AG09319 (cell line): ENCODE results near the gene GFY.

Experiments
- DNase-seq: peaks from one replicate; pipeline ENCODE4 v3.0.0-alpha.2; 2010; ENCODE audit warnings: low read depth; ENCODE audit errors: extremely low read depth
- TF ChIP-seq, protein P1 (sequence below): IDR thresholded peaks from 2 replicates; pipeline ENCODE4 v1.5.1; 2011; ENCODE audit warnings: low read depth, mild to moderate bottlenecking, inconsistent platforms, low read length, moderate library complexity

GFY gene

DNA sequence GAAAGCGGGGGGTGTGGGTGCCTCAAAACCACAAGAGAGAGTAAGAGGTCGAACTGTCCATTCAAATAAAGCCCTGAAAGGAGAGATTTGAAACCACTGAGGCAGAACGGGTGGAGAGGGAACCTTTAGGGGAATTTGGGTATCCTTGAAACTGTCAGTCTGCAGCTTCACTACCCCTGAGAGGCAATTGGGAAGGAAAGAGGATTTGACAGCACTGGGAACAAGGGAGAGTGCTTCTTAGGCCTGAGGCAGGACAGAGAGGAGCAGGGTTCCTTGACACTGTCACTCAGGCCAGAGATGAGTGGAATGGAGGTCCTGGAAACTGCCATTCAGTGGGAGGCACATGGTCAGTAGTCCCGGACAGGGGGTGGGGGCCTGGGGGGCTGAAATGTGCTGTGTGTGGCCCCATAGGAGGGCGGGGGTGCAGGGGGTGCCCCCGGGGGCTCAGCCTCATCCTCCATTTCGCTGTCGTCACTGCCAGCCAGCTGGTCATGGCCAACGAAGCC lies 5.0 kb downstream of the GFY start:
- TF ChIP-seq, protein P1, sequence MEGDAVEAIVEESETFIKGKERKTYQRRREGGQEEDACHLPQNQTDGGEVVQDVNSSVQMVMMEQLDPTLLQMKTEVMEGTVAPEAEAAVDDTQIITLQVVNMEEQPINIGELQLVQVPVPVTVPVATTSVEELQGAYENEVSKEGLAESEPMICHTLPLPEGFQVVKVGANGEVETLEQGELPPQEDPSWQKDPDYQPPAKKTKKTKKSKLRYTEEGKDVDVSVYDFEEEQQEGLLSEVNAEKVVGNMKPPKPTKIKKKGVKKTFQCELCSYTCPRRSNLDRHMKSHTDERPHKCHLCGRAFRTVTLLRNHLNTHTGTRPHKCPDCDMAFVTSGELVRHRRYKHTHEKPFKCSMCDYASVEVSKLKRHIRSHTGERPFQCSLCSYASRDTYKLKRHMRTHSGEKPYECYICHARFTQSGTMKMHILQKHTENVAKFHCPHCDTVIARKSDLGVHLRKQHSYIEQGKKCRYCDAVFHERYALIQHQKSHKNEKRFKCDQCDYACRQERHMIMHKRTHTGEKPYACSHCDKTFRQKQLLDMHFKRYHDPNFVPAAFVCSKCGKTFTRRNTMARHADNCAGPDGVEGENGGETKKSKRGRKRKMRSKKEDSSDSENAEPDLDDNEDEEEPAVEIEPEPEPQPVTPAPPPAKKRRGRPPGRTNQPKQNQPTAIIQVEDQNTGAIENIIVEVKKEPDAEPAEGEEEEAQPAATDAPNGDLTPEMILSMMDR, result no peak
- no peak for DNase-seq

DNA sequence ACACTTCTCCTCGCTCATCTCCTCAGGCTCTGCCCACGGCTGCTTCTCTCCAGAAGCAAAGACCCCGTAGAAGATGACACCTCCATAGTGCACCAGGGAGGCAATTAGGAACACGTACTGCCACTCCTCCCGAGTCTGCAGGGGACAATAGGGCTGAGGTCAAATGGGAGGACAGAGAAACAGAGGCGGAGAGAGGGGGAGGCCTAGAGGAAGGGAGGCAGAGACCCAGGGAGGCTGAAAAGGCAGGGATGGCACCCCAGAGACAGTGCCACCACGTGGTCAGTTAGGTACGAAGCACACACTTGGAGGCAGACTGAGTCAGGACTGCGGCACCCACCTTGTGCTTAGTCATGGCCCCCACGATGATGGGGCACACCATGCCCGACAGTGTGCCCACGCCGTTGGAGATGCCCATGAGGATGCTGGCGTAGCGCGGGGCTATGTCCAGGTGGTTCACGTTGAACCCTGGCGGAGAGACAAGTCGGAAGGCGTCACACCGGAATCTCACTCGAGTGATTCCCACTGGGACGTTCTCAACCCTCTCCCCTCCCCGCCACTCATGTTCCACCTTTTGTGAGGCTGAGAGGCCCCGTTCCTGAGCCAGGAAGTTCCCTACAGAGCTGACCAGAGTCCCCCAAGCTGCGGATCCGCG lies 5.6 kb downstream of the GFY start:
- TF ChIP-seq, protein P1, result no peak; the same call in none of the 2 replicates
- no peak for DNase-seq

DNA sequence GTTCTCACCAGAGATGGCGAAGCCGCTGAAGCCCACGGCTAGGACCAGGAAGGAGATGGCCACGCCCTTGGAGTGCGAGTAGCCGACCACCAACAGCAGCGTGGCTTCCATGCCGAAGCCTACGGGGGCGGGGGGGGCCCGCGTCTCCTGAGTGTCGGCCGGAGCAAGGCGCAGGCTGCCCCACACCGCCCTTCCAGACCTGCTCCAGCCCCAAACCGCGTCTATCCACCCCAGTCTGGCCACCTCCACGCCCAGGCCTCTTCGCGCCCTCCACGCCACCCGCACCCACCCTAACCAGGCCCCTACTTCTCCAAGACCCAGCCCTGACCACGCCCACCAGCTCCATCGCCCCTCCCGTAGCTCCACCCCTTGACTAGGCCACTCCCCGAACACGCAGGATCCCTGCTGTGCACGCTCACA lies 6.2 kb downstream of the GFY start:
- no peak for DNase-seq

DNA sequence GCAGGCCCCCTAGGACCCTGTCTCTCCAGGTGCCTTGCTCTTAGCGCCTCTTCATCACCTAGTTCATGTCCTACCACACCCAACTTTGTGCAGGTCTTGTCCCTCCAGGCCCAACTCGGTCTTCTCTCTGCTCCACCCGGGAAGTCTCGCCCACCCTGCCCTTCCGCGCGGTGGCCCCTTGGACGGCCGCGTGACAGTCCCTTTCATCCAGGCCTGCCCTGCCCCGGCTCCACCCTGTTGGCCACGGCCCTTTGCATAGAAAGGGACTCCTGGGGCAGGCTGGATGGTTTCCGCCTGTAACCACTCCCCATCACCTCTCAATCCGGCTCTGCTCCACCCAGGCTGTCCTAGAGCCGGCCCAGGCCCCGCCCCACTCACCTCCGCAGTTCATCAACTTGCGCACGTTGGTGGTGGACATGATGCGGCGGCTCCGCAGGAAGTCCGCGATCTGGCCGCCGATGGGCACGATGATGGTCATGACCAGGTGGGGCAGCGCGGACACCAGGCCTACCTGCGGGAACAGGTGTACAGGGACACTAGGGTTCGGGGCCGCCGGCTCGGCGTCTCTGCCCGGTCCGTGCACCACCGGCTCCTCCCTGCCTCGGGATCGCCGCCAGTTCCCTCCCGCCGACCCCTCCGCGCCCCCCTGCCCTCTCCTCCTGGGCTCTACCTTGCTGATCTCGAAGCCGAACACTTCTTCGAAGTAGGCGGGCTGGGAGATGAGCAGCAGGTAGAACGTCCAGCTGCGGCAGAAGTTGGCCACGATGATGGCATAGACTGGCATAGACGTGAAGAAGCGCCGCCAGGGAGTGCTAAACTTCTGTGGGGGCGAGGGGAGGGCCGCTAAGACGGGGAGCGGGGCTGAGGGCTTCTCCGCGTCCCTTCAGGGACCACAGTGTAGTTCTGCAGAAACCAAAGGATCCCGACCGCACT lies 7.2 kb downstream of the GFY start:
- no peak for DNase-seq
- TF ChIP-seq, protein P1, result no peak

More for the DNA sequence above, 6.2 kb downstream of the GFY start:
- TF ChIP-seq, protein P1, result no peak

DNA sequence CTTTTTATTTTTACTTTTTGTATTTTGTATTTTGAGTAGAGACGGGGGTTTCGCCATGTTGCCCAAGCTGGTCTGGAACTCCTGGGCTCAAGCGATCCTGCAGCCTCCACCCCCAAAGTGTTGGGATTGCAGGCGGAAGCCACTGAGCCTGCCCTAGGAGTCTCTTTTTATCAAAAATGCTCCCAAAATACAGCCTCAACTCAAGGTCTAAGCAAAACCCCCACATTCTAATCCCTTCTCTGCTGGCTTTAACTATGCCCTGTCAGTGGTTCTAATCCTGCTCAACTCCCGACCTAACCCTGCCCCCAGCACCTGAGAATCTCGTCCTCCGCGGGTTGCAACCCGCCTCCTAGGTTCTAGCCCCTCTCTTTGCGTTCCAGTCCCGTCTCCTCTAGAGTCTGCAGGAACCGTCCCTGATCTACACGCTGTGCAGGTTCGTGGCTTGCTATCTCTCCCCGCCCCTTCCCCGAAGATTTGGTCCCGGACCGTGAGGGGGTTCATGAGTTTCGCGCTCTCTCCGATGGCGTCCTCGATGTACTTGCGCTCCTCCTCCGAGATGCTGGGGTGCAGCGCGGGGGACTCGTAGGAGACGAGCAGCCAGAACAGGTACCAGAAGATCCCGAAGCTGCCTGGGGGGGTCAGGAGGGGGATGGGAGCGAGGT lies 8.2 kb downstream of the GFY start:
- no peak for DNase-seq
- TF ChIP-seq, protein P1, result no peak

DNA sequence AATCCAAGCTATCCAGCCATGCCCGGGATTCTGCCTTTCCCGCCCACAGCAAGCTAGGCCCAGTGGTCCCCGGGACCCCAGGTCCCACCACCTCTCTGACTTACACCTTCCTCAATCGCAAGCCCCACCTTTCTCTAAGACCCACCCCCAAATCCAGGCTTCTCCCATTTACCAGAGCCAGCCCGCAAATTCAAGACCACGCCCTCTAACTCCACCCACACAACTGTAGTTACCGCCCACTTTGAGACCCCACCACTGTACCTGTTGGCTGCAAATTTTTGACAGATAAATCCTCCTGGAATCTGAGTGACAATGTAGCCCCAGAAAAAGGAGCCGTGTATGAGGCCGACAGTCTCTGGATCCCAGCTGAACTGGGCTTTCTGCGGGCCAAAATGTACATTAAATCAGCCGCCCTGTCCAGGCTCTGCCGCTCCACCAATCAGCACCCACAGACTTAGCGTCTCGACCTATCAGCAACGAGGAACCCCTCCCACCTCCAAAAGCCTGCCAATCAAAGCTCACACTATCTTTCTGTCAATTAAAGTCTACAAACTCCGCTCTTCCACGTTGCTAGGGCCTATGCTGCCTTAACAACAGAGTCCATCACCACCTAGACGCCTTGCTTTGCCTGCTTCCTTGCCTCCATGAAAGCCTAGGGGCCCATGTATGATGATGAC lies 9.9 kb downstream of the GFY start:
- no peak for DNase-seq
- TF ChIP-seq, protein P1, result no peak
